DOHH2 (cell line): ENCODE data around the gene GXYLT2.

Experiments
- CTCF ChIP-seq: fragments of 200-600 bp; sonication (generic); IDR thresholded peaks from one replicate; pipeline ENCODE4 v1.5.1; 2014; ENCODE audit warnings: antibody characterized with exemption, mild to moderate bottlenecking, low read depth, low read length; ENCODE audit not compliant: poor library complexity, severe bottlenecking
- EZH2phosphoT487 ChIP-seq: fragments of 200-600 bp; sonication (generic); IDR thresholded peaks from 2 replicates; pipeline ENCODE4 v1.6.1; 2017; ENCODE audit warnings: borderline replicate concordance, mild to moderate bottlenecking, antibody characterized with exemption, low read length, moderate library complexity, mixed read lengths

- no peak for TF ChIP-seq CTCF
- TF ChIP-seq EZH2phosphoT487: no peak
Measured at GRCh38 chr3:72974956-72975355, 87.1 kb downstream of the GXYLT2 start.
